ENCODE measurements around the gene EBF3.

The EBF3 gene

DNA sequence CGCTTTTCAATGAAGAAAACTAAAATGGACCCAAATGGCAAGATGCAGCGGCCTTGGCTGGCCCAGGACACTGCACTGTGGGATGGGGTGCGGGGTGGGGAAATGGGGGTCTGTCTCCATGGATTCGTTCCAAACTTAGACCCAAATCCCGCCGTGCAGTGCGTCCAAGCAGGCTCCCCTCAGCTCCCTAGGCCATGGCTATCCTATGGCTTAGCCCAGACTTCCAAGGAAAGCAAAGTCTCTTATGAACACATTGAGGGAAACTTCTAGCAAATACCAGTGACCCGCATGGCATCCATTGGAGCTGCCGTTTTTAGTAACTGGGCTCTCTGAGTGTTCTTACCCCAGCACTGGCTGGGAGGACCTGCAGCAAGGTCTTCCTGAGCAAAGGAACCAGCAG, 122.5 kb downstream of the EBF3 start:
- H3K4me3 ChIP-seq (ENCODE audit: low read depth, low read length), result no peak overlapping the region
- no peak for DNase-seq (ENCODE audit: low read depth, low spot score)
- TF ChIP-seq, protein P1, sequence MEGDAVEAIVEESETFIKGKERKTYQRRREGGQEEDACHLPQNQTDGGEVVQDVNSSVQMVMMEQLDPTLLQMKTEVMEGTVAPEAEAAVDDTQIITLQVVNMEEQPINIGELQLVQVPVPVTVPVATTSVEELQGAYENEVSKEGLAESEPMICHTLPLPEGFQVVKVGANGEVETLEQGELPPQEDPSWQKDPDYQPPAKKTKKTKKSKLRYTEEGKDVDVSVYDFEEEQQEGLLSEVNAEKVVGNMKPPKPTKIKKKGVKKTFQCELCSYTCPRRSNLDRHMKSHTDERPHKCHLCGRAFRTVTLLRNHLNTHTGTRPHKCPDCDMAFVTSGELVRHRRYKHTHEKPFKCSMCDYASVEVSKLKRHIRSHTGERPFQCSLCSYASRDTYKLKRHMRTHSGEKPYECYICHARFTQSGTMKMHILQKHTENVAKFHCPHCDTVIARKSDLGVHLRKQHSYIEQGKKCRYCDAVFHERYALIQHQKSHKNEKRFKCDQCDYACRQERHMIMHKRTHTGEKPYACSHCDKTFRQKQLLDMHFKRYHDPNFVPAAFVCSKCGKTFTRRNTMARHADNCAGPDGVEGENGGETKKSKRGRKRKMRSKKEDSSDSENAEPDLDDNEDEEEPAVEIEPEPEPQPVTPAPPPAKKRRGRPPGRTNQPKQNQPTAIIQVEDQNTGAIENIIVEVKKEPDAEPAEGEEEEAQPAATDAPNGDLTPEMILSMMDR (IDR thresholded peaks at IDR 0.05; ENCODE audit: low read depth, low read length), result no peak
- in situ Hi-C loops (cut with HindIII; ENCODE audit: low sequenced_read_pairs), result no loop called here

DNA sequence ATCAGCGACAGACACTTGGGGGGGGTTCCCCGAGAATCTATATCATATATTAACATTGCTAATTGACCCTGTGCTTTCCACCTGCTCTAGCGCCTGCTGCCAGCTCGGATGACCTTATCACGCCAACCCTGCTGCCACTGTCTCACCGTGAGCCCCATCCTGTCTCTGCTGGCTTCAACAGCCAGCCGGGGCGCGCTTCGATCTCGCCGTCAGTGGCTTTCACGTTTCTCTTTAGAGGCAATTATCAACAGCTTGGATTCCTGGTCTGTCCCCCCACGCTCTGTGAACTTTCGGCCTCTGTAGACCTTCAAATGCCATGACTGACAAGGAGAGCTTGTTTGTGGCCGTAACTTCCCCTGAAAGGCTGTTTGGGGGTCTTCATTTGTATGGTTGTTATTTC, 123.0 kb downstream of the EBF3 start:
- TF ChIP-seq, protein P1 (IDR thresholded peaks at IDR 0.05; ENCODE audit: low read depth, low read length), result no peak
- no peak for DNase-seq (ENCODE audit: low read depth, low spot score)
- in situ Hi-C loops (cut with HindIII; ENCODE audit: low sequenced_read_pairs), result no loop called here
- H3K4me3 ChIP-seq (ENCODE audit: low read depth, low read length), result no peak overlapping the region

DNA sequence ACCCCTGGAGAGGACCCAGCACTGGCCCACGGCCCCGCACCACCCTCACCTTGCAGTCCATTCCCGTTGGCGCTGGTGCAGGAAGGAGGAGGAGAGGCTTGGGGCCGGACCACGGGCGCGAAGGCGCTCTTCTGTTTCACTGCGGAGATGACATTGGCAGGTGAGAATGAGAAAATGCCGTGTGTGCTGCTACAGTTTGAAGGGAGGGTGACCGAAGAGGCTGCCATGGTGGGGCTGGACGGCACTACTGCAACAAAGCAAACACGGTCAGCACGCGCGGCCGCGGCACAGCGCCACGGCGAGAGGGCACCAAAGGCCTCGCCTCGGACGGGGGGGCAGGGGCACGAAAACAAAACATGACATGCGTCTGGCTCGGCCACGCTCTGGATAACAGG, 123.9 kb downstream of the EBF3 start:
- H3K4me3 ChIP-seq (ENCODE audit: low read depth, low read length), result no peak overlapping the region
- DNase-seq (ENCODE audit: low read depth, low spot score), result no peak
- TF ChIP-seq, protein P1 (IDR thresholded peaks at IDR 0.05; ENCODE audit: low read depth, low read length), result no peak
- in situ Hi-C loops (cut with HindIII; ENCODE audit: low sequenced_read_pairs), result no loop called here

DNA sequence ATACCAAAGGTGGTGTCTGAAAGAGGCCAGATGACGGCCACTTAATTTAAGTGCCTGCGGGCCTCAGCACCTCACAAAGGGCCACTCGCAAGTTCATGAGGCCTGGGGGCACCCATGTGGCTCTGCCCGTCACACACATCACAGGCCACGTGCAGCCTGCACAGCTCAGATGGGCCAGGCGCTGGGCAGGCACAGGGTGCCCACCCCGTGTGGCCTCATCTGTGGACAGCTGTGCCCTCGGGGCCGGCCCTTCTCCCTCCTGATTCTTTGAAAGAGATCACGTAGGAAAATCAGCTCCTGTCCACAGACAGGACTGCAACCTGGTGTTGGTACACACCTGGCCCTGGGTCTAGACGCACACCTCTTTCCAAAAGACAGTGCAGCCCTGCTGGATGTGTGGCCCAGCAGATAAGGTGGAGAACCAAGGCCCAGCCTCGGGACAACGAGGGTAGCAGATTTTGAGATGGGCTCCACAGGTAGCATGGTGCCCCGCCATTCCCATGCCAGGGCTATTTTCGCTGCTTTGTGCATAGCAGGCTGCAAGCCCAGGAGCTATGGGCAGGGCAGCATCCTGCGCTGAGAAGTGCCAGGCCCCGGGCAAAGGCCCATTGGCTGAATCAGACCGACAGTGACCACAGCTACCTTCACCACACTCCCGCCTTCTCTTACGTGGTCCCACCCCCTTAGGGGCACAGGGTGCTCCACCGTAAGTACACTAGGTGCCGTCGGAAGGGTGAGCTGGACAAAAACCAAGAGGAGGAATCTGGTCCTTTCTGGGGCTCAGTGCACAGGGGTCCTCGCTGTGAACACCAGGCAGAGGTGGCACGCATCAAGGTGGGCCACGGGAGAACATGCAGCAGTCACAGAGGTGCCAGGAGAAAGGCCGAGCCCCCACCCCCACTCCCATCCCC, 124.5 kb downstream of the EBF3 start:
- H3K4me3 ChIP-seq (ENCODE audit: low read depth, low read length), result no peak overlapping the region
- in situ Hi-C loops (cut with HindIII; ENCODE audit: low sequenced_read_pairs), result no loop called here
- TF ChIP-seq, protein P1 (IDR thresholded peaks at IDR 0.05; ENCODE audit: low read depth, low read length), result no peak
- no peak for DNase-seq (ENCODE audit: low read depth, low spot score)

DNA sequence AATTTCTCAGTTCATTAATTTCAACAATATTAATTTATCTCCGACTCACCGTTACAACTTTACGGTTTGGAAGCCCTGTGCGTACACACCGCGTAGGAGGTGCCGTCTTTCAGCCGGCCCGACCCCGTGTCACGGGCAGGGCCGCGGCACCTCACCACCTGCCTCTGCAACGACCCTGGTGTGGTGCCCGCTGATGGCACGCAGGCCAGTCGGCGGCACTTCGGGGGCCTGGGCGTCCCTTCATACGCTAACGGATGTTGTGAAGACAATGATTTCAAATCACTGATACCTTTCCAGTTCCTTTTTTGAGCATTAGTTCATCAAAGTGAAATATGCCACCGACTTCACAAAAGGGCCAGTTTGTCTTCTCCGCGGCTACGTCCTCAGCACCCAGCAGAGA, 125.3 kb downstream of the EBF3 start:
- no peak overlapping the region for H3K4me3 ChIP-seq (ENCODE audit: low read depth, low read length)
- DNase-seq (ENCODE audit: low read depth, low spot score), result no peak
- in situ Hi-C loops (cut with HindIII; ENCODE audit: low sequenced_read_pairs), result no loop called here
- TF ChIP-seq, protein P1 (IDR thresholded peaks at IDR 0.05; ENCODE audit: low read depth, low read length), result no peak

DNA sequence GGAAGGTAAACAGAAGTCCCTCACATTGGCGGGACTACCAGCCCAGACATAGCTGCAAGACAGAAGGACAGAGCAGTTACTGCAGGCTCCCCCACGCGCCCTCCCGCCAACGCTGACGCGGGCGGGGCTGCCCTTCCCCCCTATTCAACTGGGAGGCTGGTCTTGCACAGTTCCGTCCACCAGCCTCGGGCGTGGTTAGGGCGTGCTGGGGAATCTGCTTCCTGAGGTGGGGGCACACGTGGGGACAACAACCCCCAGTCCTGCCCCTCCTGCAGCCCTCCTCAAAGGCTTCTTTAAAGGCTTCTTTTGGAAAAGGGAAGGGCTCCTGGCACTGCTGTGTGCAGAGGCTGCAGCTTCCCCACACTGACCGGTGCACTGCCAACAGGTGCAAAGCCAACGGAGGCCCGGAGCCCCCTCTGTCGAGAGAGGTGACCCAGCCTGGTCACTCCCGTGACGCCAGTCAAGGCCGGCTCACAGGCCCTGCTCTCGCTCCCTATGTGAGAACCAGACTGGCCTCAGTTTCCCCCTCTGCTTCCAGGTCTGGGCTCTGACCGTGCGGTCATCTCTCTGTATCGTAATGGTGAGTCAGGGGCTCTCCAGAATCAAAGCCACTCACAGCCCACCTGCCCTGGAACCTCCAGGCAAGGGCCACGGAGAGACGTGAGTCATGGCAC, 126.0 kb downstream of the EBF3 start:
- TF ChIP-seq, protein P1 (IDR thresholded peaks at IDR 0.05; ENCODE audit: low read depth, low read length), result no peak
- no peak for DNase-seq (ENCODE audit: low read depth, low spot score)
- in situ Hi-C loops (cut with HindIII; ENCODE audit: low sequenced_read_pairs), result no loop called here
- no peak overlapping the region for H3K4me3 ChIP-seq (ENCODE audit: low read depth, low read length)

Data from astrocyte of the spinal cord (primary cell).